B cell (primary cell): ENCODE measurements around the gene LURAP1L.

Experiments used
- EZH2 ChIP-seq: IDR thresholded peaks from 2 replicates; pipeline ENCODE4 v1.6.1; 2012; ENCODE audit warnings: borderline replicate concordance, low read depth, mild to moderate bottlenecking, moderate library complexity, low read length; ENCODE audit not compliant: insufficient read depth, poor library complexity, severe bottlenecking
- TF ChIP-seq, protein P1 (sequence below): fragments of 200-600 bp; IDR thresholded peaks from one replicate; pipeline ENCODE4 v1.8.0; 2022; ENCODE audit warnings: antibody characterized with exemption, mild to moderate bottlenecking

- TF ChIP-seq, protein P1, sequence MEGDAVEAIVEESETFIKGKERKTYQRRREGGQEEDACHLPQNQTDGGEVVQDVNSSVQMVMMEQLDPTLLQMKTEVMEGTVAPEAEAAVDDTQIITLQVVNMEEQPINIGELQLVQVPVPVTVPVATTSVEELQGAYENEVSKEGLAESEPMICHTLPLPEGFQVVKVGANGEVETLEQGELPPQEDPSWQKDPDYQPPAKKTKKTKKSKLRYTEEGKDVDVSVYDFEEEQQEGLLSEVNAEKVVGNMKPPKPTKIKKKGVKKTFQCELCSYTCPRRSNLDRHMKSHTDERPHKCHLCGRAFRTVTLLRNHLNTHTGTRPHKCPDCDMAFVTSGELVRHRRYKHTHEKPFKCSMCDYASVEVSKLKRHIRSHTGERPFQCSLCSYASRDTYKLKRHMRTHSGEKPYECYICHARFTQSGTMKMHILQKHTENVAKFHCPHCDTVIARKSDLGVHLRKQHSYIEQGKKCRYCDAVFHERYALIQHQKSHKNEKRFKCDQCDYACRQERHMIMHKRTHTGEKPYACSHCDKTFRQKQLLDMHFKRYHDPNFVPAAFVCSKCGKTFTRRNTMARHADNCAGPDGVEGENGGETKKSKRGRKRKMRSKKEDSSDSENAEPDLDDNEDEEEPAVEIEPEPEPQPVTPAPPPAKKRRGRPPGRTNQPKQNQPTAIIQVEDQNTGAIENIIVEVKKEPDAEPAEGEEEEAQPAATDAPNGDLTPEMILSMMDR: no peak
- no peak for TF ChIP-seq EZH2
These were observed 9.6 kb upstream of the LURAP1L start for GRCh38 chr9:12765088-12765798.
